Measurements from ENCODE around the gene TMEM130.

TMEM130 gene

GRCh38 chr7:98807068-98808048 lies 62.5 kb downstream of the TMEM130 start:
- TF ChIP-seq CTCF (conservative IDR thresholded peaks at IDR 0.05) = no peak
- TF ChIP-seq ZFX (IDR thresholded peaks at IDR 0.05) = no peak

GRCh38 chr7:98805956-98806838 lies 63.6 kb downstream of the TMEM130 start:
- H3K27ac ChIP-seq = no peak overlapping the region
- TF ChIP-seq ZFX (IDR thresholded peaks at IDR 0.05) = no peak
- TF ChIP-seq CTCF (conservative IDR thresholded peaks at IDR 0.05) = no peak

More at GRCh38 chr7:98807068-98808048, 62.5 kb downstream of the TMEM130 start:
- H3K27ac ChIP-seq = no peak overlapping the region

GRCh38 chr7:98802781-98803110 lies 67.1 kb downstream of the TMEM130 start:
- no peak overlapping the region for H3K27ac ChIP-seq
- TF ChIP-seq ZFX (IDR thresholded peaks at IDR 0.05) = no peak
- TF ChIP-seq CTCF (conservative IDR thresholded peaks at IDR 0.05) = no peak

GRCh38 chr7:98802088-98802780 lies 67.6 kb downstream of the TMEM130 start:
- no peak overlapping the region for H3K27ac ChIP-seq
- TF ChIP-seq ZFX (IDR thresholded peaks at IDR 0.05) = no peak
- no peak for TF ChIP-seq CTCF (conservative IDR thresholded peaks at IDR 0.05)

GRCh38 chr7:98800996-98801395 lies 68.8 kb downstream of the TMEM130 start:
- TF ChIP-seq CTCF (conservative IDR thresholded peaks at IDR 0.05) = no peak
- TF ChIP-seq ZFX (IDR thresholded peaks at IDR 0.05) = no peak
- H3K27ac ChIP-seq = no peak overlapping the region

- TF ChIP-seq CTCF (conservative IDR thresholded peaks at IDR 0.05) = no peak
- TF ChIP-seq ZFX (IDR thresholded peaks at IDR 0.05) = no peak
- no peak overlapping the region for H3K27ac ChIP-seq
These were observed 72.7 kb downstream of the TMEM130 start for GRCh38 chr7:98797150-98797549.

All from C4-2B (cell line).